Gastrocnemius medialis (tissue), 4 donors: ENCODE results near the gene KCNQ5.

ENCODE experiments used
- POLR2A ChIP-seq, 2 donors: fragments of 450-650 bp; IDR thresholded peaks; one replicate each; pipeline ENCODE4 v1.6.1; 2017; ENCODE audit warnings: antibody characterized with exemption in 2 of 2, mild to moderate bottlenecking in 2 of 2, moderate library complexity in 2 of 2
- TF ChIP-seq, protein P1 (sequence below), 5 experiments: fragments of 450-650 bp in 3 of 5; fragments of 200-600 bp in 2 of 5; sonication (generic) in 2 of 5; IDR thresholded peaks in 4 of 5; conservative IDR thresholded peaks in 1 of 5; 1 replicate in 4 of 5; 2 replicates in 1 of 5; pipeline ENCODE4 v1.5.1; 2016 to 2019; ENCODE audit warnings: antibody characterized with exemption in 5 of 5, mild to moderate bottlenecking in 3 of 5, moderate library complexity in 3 of 5

DNA sequence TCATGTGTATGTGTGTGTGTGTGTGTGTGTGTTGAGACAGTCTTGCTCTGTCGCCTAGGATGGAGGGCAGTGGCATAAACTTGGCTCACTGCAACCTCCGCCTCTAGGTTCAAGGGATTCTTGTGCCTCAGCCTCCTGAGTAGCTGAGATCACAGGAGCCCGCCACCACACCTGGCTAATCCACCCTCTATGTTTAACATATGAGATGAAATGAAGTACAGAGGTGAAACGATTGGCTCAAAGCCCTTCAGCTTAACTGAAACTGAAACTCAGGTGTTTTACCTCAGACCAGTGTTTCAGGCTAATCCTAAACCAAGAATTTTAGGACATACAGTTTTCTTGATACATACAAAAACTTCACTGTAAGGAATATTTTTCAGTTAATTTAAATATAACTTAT, 167.3 kb downstream of the KCNQ5 start:
- no peak for TF ChIP-seq POLR2A (IDR thresholded peaks at IDR 0.05)
- TF ChIP-seq, protein P1, sequence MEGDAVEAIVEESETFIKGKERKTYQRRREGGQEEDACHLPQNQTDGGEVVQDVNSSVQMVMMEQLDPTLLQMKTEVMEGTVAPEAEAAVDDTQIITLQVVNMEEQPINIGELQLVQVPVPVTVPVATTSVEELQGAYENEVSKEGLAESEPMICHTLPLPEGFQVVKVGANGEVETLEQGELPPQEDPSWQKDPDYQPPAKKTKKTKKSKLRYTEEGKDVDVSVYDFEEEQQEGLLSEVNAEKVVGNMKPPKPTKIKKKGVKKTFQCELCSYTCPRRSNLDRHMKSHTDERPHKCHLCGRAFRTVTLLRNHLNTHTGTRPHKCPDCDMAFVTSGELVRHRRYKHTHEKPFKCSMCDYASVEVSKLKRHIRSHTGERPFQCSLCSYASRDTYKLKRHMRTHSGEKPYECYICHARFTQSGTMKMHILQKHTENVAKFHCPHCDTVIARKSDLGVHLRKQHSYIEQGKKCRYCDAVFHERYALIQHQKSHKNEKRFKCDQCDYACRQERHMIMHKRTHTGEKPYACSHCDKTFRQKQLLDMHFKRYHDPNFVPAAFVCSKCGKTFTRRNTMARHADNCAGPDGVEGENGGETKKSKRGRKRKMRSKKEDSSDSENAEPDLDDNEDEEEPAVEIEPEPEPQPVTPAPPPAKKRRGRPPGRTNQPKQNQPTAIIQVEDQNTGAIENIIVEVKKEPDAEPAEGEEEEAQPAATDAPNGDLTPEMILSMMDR (IDR thresholded peaks at IDR 0.05 in 4 of 5, conservative IDR thresholded peaks at IDR 0.05 in 1 of 5) = no peak
